HL-60 (cell line): ENCODE measurements around the gene PI4K2A.

Experiments used
- DNase-seq, 2 experiments: peaks; one replicate each; pipeline ENCODE4 v3.0.0-alpha.2; 2010 to 2020; ENCODE audit warnings: low read depth in 1 of 2, low spot score in 1 of 2
- H3K27ac ChIP-seq: fragments of 250-450 bp; sonication (Bioruptor Pico); replicated peaks from 2 replicates; pipeline ENCODE4 v1.5.1; 2020; ENCODE audit warnings: mild to moderate bottlenecking, moderate library complexity
- H3K27me3 ChIP-seq: fragments of 250-450 bp; sonication (Bioruptor Pico); 2 replicates; pipeline ENCODE4 v1.5.1; 2021; ENCODE audit warnings: mild to moderate bottlenecking, moderate library complexity; ENCODE audit not compliant: insufficient read depth, poor library complexity, severe bottlenecking
- H3K4me3 ChIP-seq: replicated peaks from 2 replicates; pipeline ENCODE4 v1.5.1; 2011; ENCODE audit warnings: mild to moderate bottlenecking, control low read depth, low read length; ENCODE audit not compliant: insufficient read depth
- CTCF ChIP-seq: IDR thresholded peaks from one replicate; pipeline ENCODE4 v1.5.1; 2011; ENCODE audit warnings: low read length, control low read depth, inconsistent platforms; ENCODE audit not compliant: insufficient read depth
- GABPA ChIP-seq: IDR thresholded peaks from 2 replicates; pipeline ENCODE4 v1.6.1; 2012; ENCODE audit warnings: low read depth
- POLR2AphosphoS5 ChIP-seq: IDR thresholded peaks from 2 replicates; pipeline ENCODE4 v1.6.1; 2012; ENCODE audit warnings: low read depth
- REST ChIP-seq: IDR thresholded peaks from 2 replicates; pipeline ENCODE4 v1.6.1; 2012; ENCODE audit warnings: low read depth; ENCODE audit not compliant: insufficient replicate concordance
- SPI1 ChIP-seq: IDR thresholded peaks from 2 replicates; pipeline ENCODE4 v1.6.1; 2012; ENCODE audit warnings: low read depth, mild to moderate bottlenecking, borderline replicate concordance

Gene PI4K2A

GRCh38 chr10:97629289-97629688, 11.2 kb upstream of the PI4K2A start:
- Histone ChIP-seq H3K4me3 (no peak overlapping the region), H3K27ac (no peak overlapping the region), H3K27me3 (peaks cover 3% of the 10 kb centered on the region)
- TF ChIP-seq CTCF: no peak
- TF ChIP-seq GABPA: no peak
- TF ChIP-seq REST: no peak
- TF ChIP-seq POLR2AphosphoS5: no peak
- no peak for TF ChIP-seq SPI1
- DNase-seq: no peak

- Histone ChIP-seq H3K27ac (no peak overlapping the region), H3K4me3 (no peak overlapping the region), H3K27me3 (peaks cover 3% of the 10 kb centered on the region)
- no peak for TF ChIP-seq REST
- TF ChIP-seq GABPA: no peak
- no peak for TF ChIP-seq SPI1
- TF ChIP-seq CTCF: no peak
- no peak for TF ChIP-seq POLR2AphosphoS5
- no peak for DNase-seq
Measured at GRCh38 chr10:97631098-97631497, 9.4 kb upstream of the PI4K2A start.

- Histone ChIP-seq H3K27ac (no peak within 1 kb of the TSS), H3K4me3 (peak within 1 kb of the TSS; percentile 82), H3K27me3 (peaks cover 3% of the 10 kb centered on the region)
- peak; percentile 53 to 84 for DNase-seq
- TF ChIP-seq CTCF: no peak
- TF ChIP-seq REST: no peak
- TF ChIP-seq SPI1: no peak
- TF ChIP-seq POLR2AphosphoS5: no peak
- no peak for TF ChIP-seq GABPA
Measured at GRCh38 chr10:97632949-97633884, 7.3 kb upstream of the PI4K2A start, which contains the start of gene MORN4. TSS of gene MORN4 (minus strand) at chr10:97633500. CDS start at chr10:97619653, 13,847 bp downstream.
